ENCODE data around the gene RETSAT.

The RETSAT gene

DNA sequence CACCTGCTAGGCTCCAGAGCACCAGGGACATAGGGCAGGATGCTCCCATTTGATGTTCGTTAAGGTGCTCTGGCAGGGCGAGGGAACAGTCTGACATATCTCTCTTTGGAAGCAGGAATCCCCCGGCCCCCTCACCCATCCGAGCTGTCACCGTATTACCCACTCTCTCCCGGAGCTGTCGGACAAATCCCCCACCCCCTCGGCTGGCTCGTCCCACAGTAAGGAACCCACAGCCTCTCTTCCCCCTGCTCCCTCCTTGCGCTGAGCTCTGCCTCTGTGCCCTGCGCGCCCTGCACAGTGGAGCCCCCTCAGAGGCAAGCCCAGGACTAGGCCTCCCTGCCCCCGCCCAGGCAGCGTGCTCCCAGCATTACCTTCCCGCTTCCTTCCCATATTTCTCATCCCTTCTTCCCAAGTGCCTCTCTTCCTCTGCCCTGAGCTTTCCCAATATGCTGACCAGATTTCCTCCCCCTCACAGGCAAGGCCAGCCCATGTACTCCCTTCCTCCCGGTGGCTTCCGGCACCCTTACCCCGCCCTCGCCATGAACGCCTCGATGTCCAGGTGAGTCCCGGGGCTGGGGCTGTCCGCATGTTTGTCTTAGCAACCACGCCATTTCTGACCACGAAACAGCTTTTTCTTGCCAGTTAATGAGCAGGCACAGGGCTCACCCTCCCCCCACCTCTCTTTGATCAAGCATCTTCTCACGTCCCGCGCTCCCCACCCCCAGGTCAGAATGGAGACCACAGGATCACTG is 50.4 kb downstream of the RETSAT start:
- no peak for DNase-seq

DNA sequence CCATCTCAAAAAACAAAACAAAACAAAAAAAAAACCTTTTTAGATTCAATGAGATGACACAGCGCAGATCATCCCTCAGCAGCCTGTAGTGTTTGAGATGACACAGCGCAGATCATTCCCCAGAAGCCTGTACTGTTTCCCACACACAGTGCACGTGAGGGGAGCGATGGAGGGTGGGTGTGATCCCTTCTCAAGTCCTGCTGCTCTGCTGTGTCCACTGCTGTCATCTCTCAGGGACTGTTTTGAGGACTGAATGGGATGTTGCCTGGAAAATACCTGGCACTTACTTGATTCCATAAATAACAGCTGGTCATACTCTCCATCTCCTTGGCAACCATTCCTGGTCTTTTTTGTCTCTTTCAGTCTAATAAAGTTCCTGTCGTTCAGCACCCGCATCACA is 52.2 kb downstream of the RETSAT start:
- DNase-seq, result no peak

Data from suppressor macrophage treated with lipopolysaccharide for 1 hour (primary cell).